ENCODE measurements around the gene MYCBPAP. TPM values are rescaled to one million over a fixed set of nuclear protein-coding genes. Genes with fewer than 3 reads are reported as not detected.

The MYCBPAP gene
- total and polyA plus RNA-seq, 11 donors = 0.29 to 2.4 (median 0.76) TPM; not detected in 1

DNA sequence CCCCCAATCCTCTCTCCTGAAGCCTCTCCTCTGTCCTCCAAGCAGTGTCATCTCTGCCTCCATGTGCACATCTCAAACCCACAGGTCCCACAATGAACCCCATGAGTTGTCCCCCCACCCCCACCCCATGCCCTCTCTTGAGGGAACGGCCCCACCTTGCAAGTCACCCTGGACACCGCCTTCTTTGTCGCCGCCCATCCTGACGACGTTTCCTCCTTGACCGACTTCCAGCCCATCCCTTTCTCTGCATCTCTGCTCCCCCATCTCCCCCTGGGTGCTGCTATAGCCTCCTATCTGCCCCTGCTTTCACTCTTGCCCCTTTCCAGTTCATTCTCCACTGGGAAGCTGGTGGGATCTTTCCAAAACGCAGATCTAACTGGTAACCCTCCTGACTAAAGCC, 37.1 kb downstream of the MYCBPAP start:
- H3K27me3 ChIP-seq = peaks cover 0 to 2% (median 0%) of the 10 kb centered on the region in 9 donors
- no peak overlapping the region for H3K4me3 ChIP-seq
- peaks cover 0 to 6% (median 0%) of the 10 kb centered on the region in 9 donors for H3K36me3 ChIP-seq
- intact Hi-C loops (cut with DNase I) = loop anchor here in 9 of 10 donors (5.0 to 10.0 kb wide), 12 partner anchors 63 to 419 kb away; partner anchors contain the start of gene ANKRD40 (in 1 of the 9)
- H3K4me1 ChIP-seq = peaks cover 0 to 46% (median 29%) of the 10 kb centered on the region in 12 donors
- no peak for ATAC-seq
- H3K9me3 ChIP-seq = no peaks in the 10 kb centered on the region
- TF ChIP-seq POLR2A (IDR thresholded peaks at IDR 0.05) = no peak
- TF ChIP-seq, protein P1, sequence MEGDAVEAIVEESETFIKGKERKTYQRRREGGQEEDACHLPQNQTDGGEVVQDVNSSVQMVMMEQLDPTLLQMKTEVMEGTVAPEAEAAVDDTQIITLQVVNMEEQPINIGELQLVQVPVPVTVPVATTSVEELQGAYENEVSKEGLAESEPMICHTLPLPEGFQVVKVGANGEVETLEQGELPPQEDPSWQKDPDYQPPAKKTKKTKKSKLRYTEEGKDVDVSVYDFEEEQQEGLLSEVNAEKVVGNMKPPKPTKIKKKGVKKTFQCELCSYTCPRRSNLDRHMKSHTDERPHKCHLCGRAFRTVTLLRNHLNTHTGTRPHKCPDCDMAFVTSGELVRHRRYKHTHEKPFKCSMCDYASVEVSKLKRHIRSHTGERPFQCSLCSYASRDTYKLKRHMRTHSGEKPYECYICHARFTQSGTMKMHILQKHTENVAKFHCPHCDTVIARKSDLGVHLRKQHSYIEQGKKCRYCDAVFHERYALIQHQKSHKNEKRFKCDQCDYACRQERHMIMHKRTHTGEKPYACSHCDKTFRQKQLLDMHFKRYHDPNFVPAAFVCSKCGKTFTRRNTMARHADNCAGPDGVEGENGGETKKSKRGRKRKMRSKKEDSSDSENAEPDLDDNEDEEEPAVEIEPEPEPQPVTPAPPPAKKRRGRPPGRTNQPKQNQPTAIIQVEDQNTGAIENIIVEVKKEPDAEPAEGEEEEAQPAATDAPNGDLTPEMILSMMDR (IDR thresholded peaks at IDR 0.05) = no peak
- DNase-seq = no peak
- H3K27ac ChIP-seq = no peak overlapping the region
- 42 to 63% (median 52%) methylated on average over 8 of the region's 8 CpGs for WGBS, 4 donors

DNA sequence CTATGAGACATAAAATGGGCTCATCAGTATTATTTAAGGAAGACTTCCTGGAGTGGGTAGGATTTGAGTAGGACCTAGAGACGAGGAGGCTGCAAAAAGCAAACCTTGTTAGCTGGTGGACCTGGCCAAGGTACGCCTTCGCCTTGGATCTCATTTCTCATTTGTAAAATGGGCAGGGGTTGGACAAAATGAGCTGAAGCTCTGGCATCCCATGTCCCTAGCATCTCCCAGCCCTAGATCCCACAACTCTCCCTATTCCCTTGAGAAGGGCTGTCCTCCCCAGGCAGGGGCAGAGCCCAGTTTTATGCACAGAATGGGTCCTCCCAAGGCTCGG, 38.4 kb downstream of the MYCBPAP start:
- DNase-seq (no peak), ATAC-seq (no peak)
- TF ChIP-seq POLR2A (IDR thresholded peaks at IDR 0.05) = no peak
- TF ChIP-seq, protein P1 (IDR thresholded peaks at IDR 0.05) = no peak
- Histone ChIP-seq H3K4me1 (peaks cover 0 to 42% (median 24%) of the 10 kb centered on the region in 12 donors), H3K27ac (peak overlapping the region in 8 of 12 donors; percentile 74 to 94 (median 79)), H3K27me3 (peaks cover 0 to 2% (median 0%) of the 10 kb centered on the region in 9 donors), H3K9me3 (no peaks in the 10 kb centered on the region), H3K4me3 (peak overlapping the region in 10 of 12 donors; percentile 56 to 87 (median 68)), H3K36me3 (peaks cover 0 to 15% (median 0%) of the 10 kb centered on the region in 9 donors)
- intact Hi-C loops (cut with DNase I) = loop anchor here in 9 of 10 donors (1.0 to 10.0 kb wide), 21 partner anchors 64 to 418 kb away; partner anchors contain the start of genes ANKRD40 (in 1 of the 9) and RSAD1 (in 1 of the 9)
- 48 to 63% (median 52%) methylated on average over 3 to 4 of the region's 4 CpGs for WGBS, 4 donors

DNA sequence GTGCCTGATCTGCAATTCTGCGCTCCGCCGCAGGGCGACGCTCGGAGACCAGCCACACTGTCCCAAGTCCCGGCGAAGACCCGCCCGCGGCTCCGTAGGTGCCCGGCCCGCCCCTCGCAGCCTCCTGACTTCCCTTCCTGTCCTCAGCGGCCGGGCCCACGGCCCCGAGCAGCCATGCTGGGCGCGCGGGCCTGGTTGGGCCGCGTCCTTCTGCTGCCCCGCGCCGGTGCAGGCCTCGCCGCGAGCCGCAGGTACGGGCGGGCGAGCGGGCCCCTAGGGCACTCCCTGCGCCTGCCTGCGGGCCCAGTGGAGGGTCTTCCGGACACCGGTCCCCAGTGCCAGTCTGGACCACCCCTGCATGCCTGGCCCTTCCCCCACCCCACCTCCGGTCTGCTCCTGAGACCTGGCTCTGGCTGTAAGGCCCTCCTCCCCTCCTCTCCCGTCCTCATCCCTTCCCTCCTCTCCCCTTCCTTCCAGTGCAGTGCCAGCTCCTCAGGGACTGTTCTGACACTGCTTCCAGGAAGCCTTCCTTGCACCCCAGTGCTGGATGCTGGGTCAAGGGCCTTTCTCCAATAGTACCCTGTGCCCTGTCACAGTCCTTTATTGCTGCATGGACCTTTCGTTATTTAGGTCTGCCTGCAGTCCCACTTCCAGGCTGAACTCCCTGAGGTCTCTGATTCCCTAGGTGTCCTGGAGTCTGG, 38.9 kb downstream of the MYCBPAP start, which contains the start of gene SPATA20:
Gene SPATA20, plus strand, starts transcription at position 140 of the 701 bp plus-strand sequence. Its CDS starts 35 bp downstream, at position 175.
- H3K9me3 ChIP-seq = no peaks in the 10 kb centered on the region
- peaks cover 0 to 18% (median 0%) of the 10 kb centered on the region in 9 donors for H3K36me3 ChIP-seq
- intact Hi-C loops (cut with DNase I) = loop anchor here in 9 of 10 donors (1.0 to 10.0 kb wide), 21 partner anchors 64 to 418 kb away; partner anchors contain the start of genes ANKRD40 (in 1 of the 9) and RSAD1 (in 1 of the 9)
- H3K27me3 ChIP-seq = peaks cover 0 to 2% (median 0%) of the 10 kb centered on the region in 9 donors
- peak in 1 of 2 donors; percentile 89 for TF ChIP-seq POLR2A (IDR thresholded peaks at IDR 0.05)
- TF ChIP-seq, protein P1 (IDR thresholded peaks at IDR 0.05) = peak; percentile 92 to 100 (median 97)
- DNase-seq (peak; percentile 91 to 96 (median 94)), ATAC-seq (peak; percentile 86 to 91 (median 88))
- 2 to 25% (median 3%) methylated on average over 3 to 42 of the region's 42 CpGs for WGBS, 4 donors
- H3K4me3 ChIP-seq = peak within 1 kb of the TSS; percentile 34 to 87 (median 64)
- H3K4me1 ChIP-seq = peaks cover 0 to 39% (median 22%) of the 10 kb centered on the region in 12 donors
- peak within 1 kb of the TSS in 11 of 12 donors; percentile 74 to 94 (median 85) for H3K27ac ChIP-seq

DNA sequence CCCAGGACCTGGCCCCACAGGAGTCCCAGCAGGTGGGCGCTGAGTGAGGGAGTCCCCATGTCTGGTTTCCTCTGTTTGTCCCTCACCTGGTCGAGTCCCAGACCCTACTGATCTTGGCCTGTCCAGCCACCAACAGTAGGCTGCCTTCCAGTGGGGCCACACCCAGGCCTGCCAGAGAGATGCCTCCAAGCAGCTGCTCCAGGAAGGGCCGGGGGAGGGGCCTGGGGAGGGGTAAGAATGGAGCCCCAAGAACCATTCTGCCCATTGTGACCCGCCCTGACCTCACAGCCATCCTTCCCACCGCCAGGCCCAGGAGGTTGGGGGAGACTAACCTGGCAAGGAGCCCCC, 39.5 kb downstream of the MYCBPAP start:
- H3K27ac ChIP-seq = peak overlapping the region in 8 of 12 donors; percentile 74 to 94 (median 86)
- peaks cover 0 to 19% (median 0%) of the 10 kb centered on the region in 9 donors for H3K36me3 ChIP-seq
- peak overlapping the region in 10 of 12 donors; percentile 34 to 87 (median 68) for H3K4me3 ChIP-seq
- peaks cover 0 to 33% (median 19%) of the 10 kb centered on the region in 12 donors for H3K4me1 ChIP-seq
- ATAC-seq (no peak), DNase-seq (no peak)
- H3K9me3 ChIP-seq = no peaks in the 10 kb centered on the region
- H3K27me3 ChIP-seq = peaks cover 0 to 2% (median 0%) of the 10 kb centered on the region in 9 donors
- 44 to 82% (median 70%) methylated on average over 4 to 5 of the region's 5 CpGs for WGBS, 4 donors
- intact Hi-C loops (cut with DNase I) = loop anchor here in 9 of 10 donors (1.0 to 10.0 kb wide), 21 partner anchors 65 to 417 kb away; partner anchors contain the start of genes ANKRD40 (in 1 of the 9) and RSAD1 (in 1 of the 9)
- TF ChIP-seq, protein P1 (IDR thresholded peaks at IDR 0.05) = no peak
- TF ChIP-seq POLR2A (IDR thresholded peaks at IDR 0.05) = no peak
